ENCODE measurements around the gene MMP14. TPM values are rescaled to one million over a fixed set of nuclear protein-coding genes. Genes with fewer than 3 reads are reported as not detected.

MMP14 gene
- total and polyA plus RNA-seq, 9 of the 15 experiments (the other 6 are each of a cell fraction or from before 2014, with no cell fraction given), result 0.36 to 5.8 (median 1.3) TPM; not detected in 2

DNA sequence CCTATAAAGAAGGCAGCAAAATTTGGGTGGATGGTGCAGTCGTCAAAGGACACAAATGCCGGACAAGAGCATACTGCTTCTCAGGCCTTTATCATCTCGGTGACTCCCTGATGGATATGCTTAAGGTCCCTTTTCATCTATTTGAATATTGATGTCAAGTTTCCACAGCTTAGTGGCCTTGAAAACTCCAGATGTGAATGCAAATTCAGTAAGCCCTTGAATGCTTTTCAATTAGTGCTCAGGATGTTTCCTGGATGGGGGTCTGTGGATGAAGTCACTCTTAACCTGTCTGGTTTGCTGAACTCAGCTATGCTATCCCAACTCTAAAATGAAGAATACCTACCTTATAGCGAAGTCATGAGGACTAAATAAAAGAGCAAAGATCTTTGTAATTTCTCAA is 57.3 kb downstream of the MMP14 start:
- BruUV-seq (replicated peaks), result no TSS peak
- in situ Hi-C loops (cut with MboI), result no loop called here
- POLR2A ChIA-PET, result interaction anchor here (0.6 kb wide), 1 partner anchor 46 kb away, joined by 3 read pairs; no protein-coding TSS in a partner anchor
- Histone ChIP-seq H3K4me3 (no peak overlapping the region), H3K36me3 (ENCODE audit: control insufficient read depth, insufficient read depth, low read length) (no peaks in the 10 kb centered on the region; the same call in 2 of the 3 replicates), H3K27ac (ENCODE audit: extremely low read depth, low read depth, low read length) (no peak overlapping the region), H3K4me1 (replicated peaks in 1 of 2; ENCODE audit: control insufficient read depth in 2 of 2, insufficient read depth in 2 of 2, low read length in 2 of 2) (peaks cover 13 to 31% of the 10 kb centered on the region in 2 experiments; a peak in 3 of 5 replicates), H3K9me1 (ENCODE audit: control insufficient read depth, insufficient read depth, low read length) (peaks cover 3% of the 10 kb centered on the region), H3K9ac (ENCODE audit: insufficient read depth in 1 of 2, low read depth in 2 of 2, low read length in 2 of 2) (no peak overlapping the region), H3K4me2 (ENCODE audit: insufficient read depth, low read length) (no peak overlapping the region), H3K9me3 (replicated peaks; ENCODE audit: control insufficient read depth, insufficient read depth, low read depth, low read length) (no peaks in the 10 kb centered on the region), H2AFZ (ENCODE audit: low read depth, low read length) (no peak overlapping the region), H3K27me3 (ENCODE audit: control insufficient read depth in 2 of 2, insufficient read depth in 2 of 2, low read length in 2 of 2) (no peaks in the 10 kb centered on the region), H3K79me2 (ENCODE audit: control insufficient read depth, insufficient read depth, low read length) (no peaks in the 10 kb centered on the region), H4K20me1 (replicated peaks; ENCODE audit: control insufficient read depth, insufficient read depth, low read length) (no peaks in the 10 kb centered on the region)
- CTCF ChIA-PET (ENCODE audit: low intra/inter-chr PET ratio), result no interaction called here
- TF ChIP-seq SIN3B (IDR thresholded peaks at IDR 0.05; ENCODE audit: low read depth), result no peak
- TF ChIP-seq NBN (IDR thresholded peaks at IDR 0.05; ENCODE audit: low read depth), result no peak
- TF ChIP-seq, protein P1, sequence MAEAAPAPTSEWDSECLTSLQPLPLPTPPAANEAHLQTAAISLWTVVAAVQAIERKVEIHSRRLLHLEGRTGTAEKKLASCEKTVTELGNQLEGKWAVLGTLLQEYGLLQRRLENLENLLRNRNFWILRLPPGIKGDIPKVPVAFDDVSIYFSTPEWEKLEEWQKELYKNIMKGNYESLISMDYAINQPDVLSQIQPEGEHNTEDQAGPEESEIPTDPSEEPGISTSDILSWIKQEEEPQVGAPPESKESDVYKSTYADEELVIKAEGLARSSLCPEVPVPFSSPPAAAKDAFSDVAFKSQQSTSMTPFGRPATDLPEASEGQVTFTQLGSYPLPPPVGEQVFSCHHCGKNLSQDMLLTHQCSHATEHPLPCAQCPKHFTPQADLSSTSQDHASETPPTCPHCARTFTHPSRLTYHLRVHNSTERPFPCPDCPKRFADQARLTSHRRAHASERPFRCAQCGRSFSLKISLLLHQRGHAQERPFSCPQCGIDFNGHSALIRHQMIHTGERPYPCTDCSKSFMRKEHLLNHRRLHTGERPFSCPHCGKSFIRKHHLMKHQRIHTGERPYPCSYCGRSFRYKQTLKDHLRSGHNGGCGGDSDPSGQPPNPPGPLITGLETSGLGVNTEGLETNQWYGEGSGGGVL (CRISPR knock-in tag; IDR thresholded peaks at IDR 0.05), result no peak
- TF ChIP-seq POU5F1 (IDR thresholded peaks at IDR 0.05; ENCODE audit: borderline replicate concordance, low read depth, low read length, partially characterized antibody), result no peak
- TF ChIP-seq ZNF561 (CRISPR knock-in tag; conservative IDR thresholded peaks at IDR 0.05), result no peak
- TF ChIP-seq MAFF (IDR thresholded peaks at IDR 0.05; ENCODE audit: low read length), result no peak
- no peak for TF ChIP-seq NUFIP1 (IDR thresholded peaks at IDR 0.05; ENCODE audit: partially characterized antibody)
- no peak for TF ChIP-seq JUN (IDR thresholded peaks at IDR 0.05; ENCODE audit: borderline replicate concordance, low read depth, low read length)
- TF ChIP-seq JUN (CRISPR knock-in tag; IDR thresholded peaks at IDR 0.05; ENCODE audit: borderline replicate concordance), result no peak
- TF ChIP-seq ZNF274 (IDR thresholded peaks at IDR 0.05; ENCODE audit: borderline replicate concordance, low read depth, low read length), result no peak
- no peak for TF ChIP-seq CCNT2 (IDR thresholded peaks at IDR 0.05; ENCODE audit: borderline replicate concordance, extremely low read depth, insufficient read length, low read depth, low read length)
- no peak for TF ChIP-seq CBX1 (IDR thresholded peaks at IDR 0.05; ENCODE audit: low read depth)
- DNase-seq (ENCODE audit: extremely low read depth in 1 of 4, low spot score in 3 of 4), result no peak
- no peak for ATAC-seq
- intact Hi-C loops (cut with micrococcal nuclease), result no loop called here
- FAIRE-seq, result no peak
- WGBS (ENCODE audit: insufficient coverage, low coverage, missing lambda C conversion rate), result 78% methylated on average over 4 of the region's 4 CpGs

Data from K562 (cell line).